IMR-90 (cell line): ENCODE data around the gene RASGRF2. TPM values are rescaled to one million over a fixed set of nuclear protein-coding genes. Genes with fewer than 3 reads are reported as not detected.

Source experiments
- ATAC-seq: fragments of 200-7000 bp; cut with Tn5 transposase; 2 replicates; pipeline ENCODE4 v1.9.1; 2020; ENCODE audit warnings: low read depth, mild to moderate bottlenecking, moderate library complexity
- BruUV-seq: library from RNA; stranded (reverse); fragments of 400-500 nt; replicated peaks from 2 replicates; lab custom pipeline; 2021; lab: Mats Ljungman, UMichigan
- CTCF ChIA-PET: fragments of 300-600 bp; formaldehyde crosslinking; extraction: SDS; loops from one replicate; lab custom pipeline; 2021; ENCODE audit warnings: antibody characterized with exemption; lab: Yijun Ruan, JAX
- POLR2A ChIA-PET: fragments of 300-600 bp; sonication (Branson Sonifier 250); formaldehyde crosslinking; loops from one replicate; lab custom pipeline; 2022; ENCODE audit warnings: antibody characterized with exemption; ENCODE audit not compliant: unreplicated experiment; lab: Charles Lee
- DNase-seq: peaks from one replicate; pipeline ENCODE4 v3.0.0; 2013
- H2AFZ ChIP-seq: replicated peaks from 2 replicates; pipeline ENCODE3; 2013; ENCODE audit warnings: low read length, mild to moderate bottlenecking; ENCODE audit not compliant: poor library complexity
- H2AK5ac ChIP-seq: 2 replicates; pipeline ENCODE4 v1.6.1; 2013; ENCODE audit warnings: low read depth, low read length, inconsistent platforms
- H2AK9ac ChIP-seq: replicated peaks from 2 replicates; pipeline ENCODE3; 2013; ENCODE audit warnings: mild to moderate bottlenecking, low read depth, low read length, moderate library complexity; ENCODE audit not compliant: poor library complexity
- H2BK120ac ChIP-seq: 2 replicates; pipeline ENCODE4 v1.6.1; 2013; ENCODE audit warnings: low read depth, low read length, inconsistent platforms
- H2BK15ac ChIP-seq: 3 replicates; pipeline ENCODE4 v1.6.1; 2013; ENCODE audit warnings: low read depth, low read length, inconsistent platforms
- H2BK20ac ChIP-seq: 2 replicates; pipeline ENCODE4 v1.6.1; 2013; ENCODE audit warnings: low read depth, mild to moderate bottlenecking, inconsistent platforms, low read length, moderate library complexity
- H2BK5ac ChIP-seq: 2 replicates; pipeline ENCODE4 v1.6.1; 2013; ENCODE audit warnings: mild to moderate bottlenecking, low read depth, low read length, inconsistent platforms; ENCODE audit not compliant: poor library complexity, severe bottlenecking
- H3K14ac ChIP-seq: replicated peaks from 2 replicates; pipeline ENCODE4 v1.6.1; 2013; ENCODE audit warnings: low read depth, low read length, inconsistent platforms
- H3K18ac ChIP-seq: 2 replicates; pipeline ENCODE4 v1.6.1; 2013; ENCODE audit warnings: low read depth, low read length, control low read depth
- H3K23ac ChIP-seq: 2 replicates; pipeline ENCODE4 v1.6.1; 2013; ENCODE audit warnings: low read depth, low read length, inconsistent platforms
- H3K27ac ChIP-seq: 2 replicates; pipeline ENCODE4 v1.5.1; 2013; ENCODE audit warnings: mild to moderate bottlenecking, control low read depth, low read length; ENCODE audit not compliant: insufficient read depth
- H3K27me3 ChIP-seq: 2 replicates; pipeline ENCODE4 v1.6.1; 2013; ENCODE audit warnings: low read length; ENCODE audit not compliant: control insufficient read depth, insufficient read depth
- H3K36me3 ChIP-seq: 2 replicates; pipeline ENCODE4 v1.6.1; 2013; ENCODE audit warnings: low read length, mixed read lengths; ENCODE audit not compliant: control insufficient read depth, insufficient read depth
- H3K4ac ChIP-seq: 2 replicates; pipeline ENCODE4 v1.6.1; 2013; ENCODE audit warnings: low read depth, low read length, inconsistent platforms
- H3K4me1 ChIP-seq: 2 replicates; pipeline ENCODE4 v1.6.1; 2013; ENCODE audit warnings: low read length, mixed read lengths; ENCODE audit not compliant: control insufficient read depth, insufficient read depth
- H3K4me2 ChIP-seq: 2 replicates; pipeline ENCODE4 v1.6.1; 2013; ENCODE audit warnings: low read depth, mild to moderate bottlenecking, control low read depth, low read length, moderate library complexity
- H3K4me3 ChIP-seq: 2 replicates; pipeline ENCODE4 v1.5.1; 2013; ENCODE audit warnings: low read depth, mild to moderate bottlenecking, control low read depth, low read length, moderate library complexity; ENCODE audit not compliant: insufficient read depth
- H3K56ac ChIP-seq: 2 replicates; pipeline ENCODE4 v1.6.1; 2013; ENCODE audit warnings: low read length, inconsistent platforms; ENCODE audit not compliant: insufficient read depth; ENCODE audit errors: extremely low read depth
- H3K79me1 ChIP-seq, 2 experiments: 2 replicates each; pipeline ENCODE4 v1.6.1; 2013; ENCODE audit warnings: low read length in 2 of 2, inconsistent platforms in 1 of 2, low read depth in 1 of 2
- H3K9ac ChIP-seq: 2 replicates; pipeline ENCODE4 v1.6.1; 2013; ENCODE audit warnings: low read depth, low read length, control low read depth
- H3K9me1 ChIP-seq: 2 replicates; pipeline ENCODE4 v1.6.1; 2013; ENCODE audit warnings: low read length, inconsistent platforms; ENCODE audit not compliant: insufficient read depth
- H3K9me3 ChIP-seq: 2 replicates; pipeline ENCODE4 v1.6.1; 2013; ENCODE audit warnings: low read length; ENCODE audit not compliant: control insufficient read depth, insufficient read depth
- H4K20me1 ChIP-seq: 2 replicates; pipeline ENCODE4 v1.6.1; 2013; ENCODE audit warnings: low read length, inconsistent platforms; ENCODE audit not compliant: insufficient read depth
- H4K5ac ChIP-seq: 2 replicates; pipeline ENCODE4 v1.6.1; 2013; ENCODE audit warnings: mild to moderate bottlenecking, low read depth, low read length, control low read depth
- H4K8ac ChIP-seq, 2 experiments: 2 replicates each; pipeline ENCODE4 v1.6.1; 2013; ENCODE audit warnings: low read depth in 2 of 2, low read length in 2 of 2, control low read depth in 1 of 2, inconsistent platforms in 1 of 2
- H4K91ac ChIP-seq: 2 replicates; pipeline ENCODE4 v1.6.1; 2013; ENCODE audit warnings: low read depth, low read length, inconsistent platforms; ENCODE audit not compliant: insufficient read depth
- BHLHE40 ChIP-seq: fragments of 150-350 bp; IDR thresholded peaks from 2 replicates; pipeline ENCODE4 v1.6.1; 2016; ENCODE audit warnings: mild to moderate bottlenecking, low read depth, low read length
- NFE2L2 ChIP-seq: fragments of 150-350 bp; IDR thresholded peaks from 2 replicates; pipeline ENCODE4 v1.6.1; 2016; ENCODE audit warnings: low read depth, mild to moderate bottlenecking, low read length
- POLR2A ChIP-seq: IDR thresholded peaks from 2 replicates; pipeline ENCODE4 v1.6.1; 2012; ENCODE audit warnings: mild to moderate bottlenecking, low read depth, low read length
- RAD21 ChIP-seq: IDR thresholded peaks from 2 replicates; pipeline ENCODE4 v1.6.1; 2012; ENCODE audit warnings: low read length, improper control_type of control experiment
- RCOR1 ChIP-seq: IDR thresholded peaks from 2 replicates; pipeline ENCODE4 v1.6.1; 2012; ENCODE audit warnings: mild to moderate bottlenecking, low read length, improper control_type of control experiment; ENCODE audit not compliant: insufficient replicate concordance
- RFX5 ChIP-seq: IDR thresholded peaks from 2 replicates; pipeline ENCODE4 v1.8.0; 2012; ENCODE audit warnings: low read depth, mild to moderate bottlenecking, low read length, moderate library complexity
- SMC3 ChIP-seq: fragments of 150-350 bp; IDR thresholded peaks from 2 replicates; pipeline ENCODE4 v1.6.1; 2016; ENCODE audit warnings: low read depth, mild to moderate bottlenecking, antibody characterized with exemption, low read length, moderate library complexity
- WGBS, 2 experiments: methylation state at CpG; one replicate each; pipeline versions ENCODE4 v1.1.5 to v1.1.7; 2013; ENCODE audit warnings: missing lambda C conversion rate in 2 of 2; ENCODE audit not compliant: insufficient read length in 1 of 2; ENCODE audit errors: extremely low coverage in 2 of 2; 5-methylcytosine and 5-hydroxymethylcytosine counted together
- dilution Hi-C: fragments of 300-500 bp; cut with HindIII; formaldehyde crosslinking; loops from one replicate; pipeline ENCODE4 v1.14.3; 2018; ENCODE audit warnings: low sequenced_read_pairs; ENCODE audit not compliant: unreplicated experiment
- in situ Hi-C: fragments of 300-500 bp; cut with MboI; formaldehyde crosslinking; loops from 3 replicates; pipeline ENCODE4 v1.14.3; 2019; ENCODE audit warnings: low sequenced_read_pairs, inconsistent platforms, mixed read lengths
- intact Hi-C: fragments of 100-400 bp; cut with micrococcal nuclease; formaldehyde crosslinking; loops from 2 replicates; pipeline ENCODE4 v1.10.0; 2022
- polyA plus RNA-seq, 3 experiments: library from polyadenylated mRNA; depleted of rRNA; stranded (reverse); fragments of >200 nt; gene quantifications; 2 replicates each; pipeline ENCODE4 v1.2.3, GENCODE V29; 2012; ENCODE audit warnings: low replicate concordance in 1 of 3
- total RNA-seq: library from RNA; depleted of rRNA; stranded (reverse); fragments of >200 nt; gene quantifications from 2 replicates; pipeline ENCODE4 v1.2.3, GENCODE V29; 2012
- TF ChIP-seq, protein P1 (sequence below): conservative IDR thresholded peaks from 2 replicates; pipeline ENCODE4 v1.5.1; 2012; ENCODE audit warnings: mild to moderate bottlenecking, low read depth, low read length, improper control_type of control experiment

The RASGRF2 gene
- total and polyA plus RNA-seq, 2 of the 4 experiments (the other 2 are of a cell fraction): 2.9 to 5.0 TPM

DNA sequence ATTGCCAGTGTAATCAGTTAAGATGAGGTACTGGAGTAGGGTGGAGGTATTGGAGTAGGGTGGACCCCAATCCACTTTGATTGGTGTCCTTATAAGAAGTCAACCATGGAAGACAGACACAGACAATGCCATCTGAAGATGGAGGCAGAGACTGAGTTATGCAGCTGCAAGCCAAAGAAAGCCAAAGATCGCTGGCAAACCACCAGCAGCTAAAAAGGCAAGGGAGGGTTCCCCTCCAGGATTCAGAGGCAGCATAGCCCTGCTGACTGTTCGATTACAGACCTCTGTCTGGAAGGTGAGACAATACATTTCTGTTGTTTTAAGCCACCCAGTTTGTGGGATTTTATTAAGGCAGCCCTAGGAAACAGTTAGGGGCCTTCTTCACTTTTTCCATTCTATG lies 242.5 kb downstream of the RASGRF2 start:
- Histone ChIP-seq H4K5ac (no peak overlapping the region), H3K14ac (no peak overlapping the region), H3K79me1 (no peaks in the 10 kb centered on the region; a peak in 1 of 4 replicates), H2BK120ac (no peak overlapping the region), H3K4me1 (no peaks in the 10 kb centered on the region), H2AK5ac (no peak overlapping the region), H4K8ac (no peak overlapping the region), H3K18ac (no peak overlapping the region), H3K56ac (no peak overlapping the region), H3K4me2 (no peak overlapping the region), H3K36me3 (no peaks in the 10 kb centered on the region; the same call in 1 of the 2 replicates), H3K9me1 (0 out of 2 replicates have a peak, but pooled peaks cover 3% of the 10 kb centered on the region), H3K9ac (no peak overlapping the region), H2BK20ac (no peak overlapping the region), H3K4me3 (no peak overlapping the region), H2AFZ (no peak overlapping the region), H3K4ac (no peak overlapping the region), H4K91ac (no peak overlapping the region), H3K9me3 (no peaks in the 10 kb centered on the region), H3K27me3 (no peaks in the 10 kb centered on the region), H2AK9ac (no peak overlapping the region), H3K27ac (no peak overlapping the region), H2BK5ac (no peak overlapping the region), H3K23ac (no peak overlapping the region), H4K20me1 (no peaks in the 10 kb centered on the region), H2BK15ac (no peak overlapping the region)
- no peak for TF ChIP-seq NFE2L2
- no peak for TF ChIP-seq RAD21
- no peak for TF ChIP-seq RCOR1
- TF ChIP-seq, protein P1, sequence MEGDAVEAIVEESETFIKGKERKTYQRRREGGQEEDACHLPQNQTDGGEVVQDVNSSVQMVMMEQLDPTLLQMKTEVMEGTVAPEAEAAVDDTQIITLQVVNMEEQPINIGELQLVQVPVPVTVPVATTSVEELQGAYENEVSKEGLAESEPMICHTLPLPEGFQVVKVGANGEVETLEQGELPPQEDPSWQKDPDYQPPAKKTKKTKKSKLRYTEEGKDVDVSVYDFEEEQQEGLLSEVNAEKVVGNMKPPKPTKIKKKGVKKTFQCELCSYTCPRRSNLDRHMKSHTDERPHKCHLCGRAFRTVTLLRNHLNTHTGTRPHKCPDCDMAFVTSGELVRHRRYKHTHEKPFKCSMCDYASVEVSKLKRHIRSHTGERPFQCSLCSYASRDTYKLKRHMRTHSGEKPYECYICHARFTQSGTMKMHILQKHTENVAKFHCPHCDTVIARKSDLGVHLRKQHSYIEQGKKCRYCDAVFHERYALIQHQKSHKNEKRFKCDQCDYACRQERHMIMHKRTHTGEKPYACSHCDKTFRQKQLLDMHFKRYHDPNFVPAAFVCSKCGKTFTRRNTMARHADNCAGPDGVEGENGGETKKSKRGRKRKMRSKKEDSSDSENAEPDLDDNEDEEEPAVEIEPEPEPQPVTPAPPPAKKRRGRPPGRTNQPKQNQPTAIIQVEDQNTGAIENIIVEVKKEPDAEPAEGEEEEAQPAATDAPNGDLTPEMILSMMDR: no peak
- no peak for TF ChIP-seq SMC3
- no peak for TF ChIP-seq RFX5
- no peak for TF ChIP-seq BHLHE40
- no peak for TF ChIP-seq POLR2A
- intact Hi-C loops: no loop called here
- DNase-seq (peak; percentile 14), ATAC-seq (no peak)
- in situ Hi-C loops: no loop called here
- BruUV-seq: no TSS peak
- dilution Hi-C loops: no loop called here
- 44% methylated on average over 1 of the region's 2 CpGs; no CpG with 5 or more reads in 1 of the 2 experiments for WGBS, 2 experiments
- ChIA-PET POLR2A (interaction anchor here (0.5 kb wide), 1 partner anchor 27 kb away, joined by 10 read pairs; no protein-coding TSS in a partner anchor), CTCF (no interaction called here)
